Activated T-helper 1 cell treated with anti-CD3 and anti-CD28 coated beads, Interleukin-2, amount 50 U/mL, for 16 hours (primary cell): ENCODE measurements around the gene SRGAP2C.
A peak's percentile ranks its signal among the peaks of the same experiment; 100 is the strongest.
"Not testable (repeated sequence)": the region's sequence is repeated elsewhere in the genome, so short reads cannot be mapped to it uniquely, and the experiment has no call there.

Source experiments
- DNase-seq, 2 donors: peaks; one replicate each; pipeline ENCODE4 v3.0.0-alpha.2; 2020; ENCODE audit warnings: low read depth in 1 of 2, low spot score in 1 of 2

The SRGAP2C gene

DNA sequence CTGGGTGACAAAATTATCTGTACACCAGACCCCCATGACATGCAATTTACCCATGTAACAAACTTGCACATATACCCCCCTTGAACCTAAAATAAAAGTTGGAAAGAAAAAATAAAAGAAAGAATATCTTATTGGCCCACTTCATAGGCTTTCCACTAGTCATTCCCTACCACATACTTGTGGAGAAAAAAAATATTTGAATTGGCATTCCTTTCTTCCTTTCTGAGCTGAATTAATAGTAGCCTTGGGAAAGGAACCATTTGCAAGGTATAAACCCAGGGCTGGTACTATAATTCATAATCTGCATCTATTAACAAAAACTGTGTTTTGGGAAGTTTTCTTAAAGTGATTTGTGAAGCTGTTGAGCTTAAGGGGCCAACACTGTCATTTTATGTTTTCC is 140.0 kb downstream of the SRGAP2C start:
- not testable (repeated sequence) for DNase-seq

- DNase-seq = not testable (repeated sequence)
Observed at GRCh38 chr1:121332141-121332540, 147.4 kb downstream of the SRGAP2C start.

DNA sequence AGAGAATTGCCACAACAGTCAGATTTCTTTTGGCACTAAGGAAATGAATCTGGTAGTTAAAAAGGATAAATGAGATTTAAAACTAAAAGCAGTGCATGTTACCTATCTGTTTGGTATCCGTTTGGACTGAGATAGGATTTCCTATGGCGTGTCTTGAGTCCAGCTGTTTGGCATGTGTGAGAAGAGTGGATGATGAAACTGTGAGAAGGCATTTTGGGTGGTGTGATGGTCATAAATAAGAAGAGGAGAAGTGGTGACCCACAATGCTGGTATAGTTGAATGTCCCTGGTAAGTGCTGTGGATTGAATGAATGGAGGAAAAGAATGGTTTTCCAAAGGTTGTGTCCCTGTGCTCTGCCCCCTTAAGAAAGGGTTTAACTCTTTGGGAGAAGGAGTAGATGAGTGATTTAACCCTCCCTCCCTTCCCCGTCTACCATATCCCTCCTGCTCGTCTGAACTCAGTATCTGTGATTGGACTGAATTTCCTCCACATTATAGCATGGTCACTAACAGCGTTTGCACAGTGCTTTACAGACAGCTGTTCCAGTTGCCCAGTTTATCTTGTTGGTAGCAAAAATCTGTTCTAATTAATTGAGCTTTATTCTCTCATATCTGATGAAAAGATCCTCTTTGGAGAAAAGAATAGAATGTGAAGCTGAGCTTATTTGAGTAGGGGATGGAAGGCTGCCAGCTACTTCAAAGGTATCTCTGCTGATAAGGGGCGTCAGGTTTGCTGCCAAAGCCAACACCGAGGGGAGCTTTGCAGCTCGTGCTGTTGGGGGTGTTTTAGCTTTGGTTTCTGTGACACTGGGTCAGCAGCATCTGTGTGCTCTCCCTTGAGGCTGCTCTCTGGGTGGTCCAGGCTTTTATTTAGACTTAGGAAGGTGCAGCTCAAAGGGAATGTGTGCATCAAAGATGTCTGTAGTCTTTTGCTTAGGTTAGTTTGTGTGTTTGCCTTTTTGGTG is 148.1 kb downstream of the SRGAP2C start:
- DNase-seq = not testable (repeated sequence)

GRCh38 chr1:121337958-121338357 is 153.2 kb downstream of the SRGAP2C start:
- not testable (repeated sequence) for DNase-seq

- not testable (repeated sequence) for DNase-seq
Observed at GRCh38 chr1:121339611-121340010, 154.8 kb downstream of the SRGAP2C start.

DNA sequence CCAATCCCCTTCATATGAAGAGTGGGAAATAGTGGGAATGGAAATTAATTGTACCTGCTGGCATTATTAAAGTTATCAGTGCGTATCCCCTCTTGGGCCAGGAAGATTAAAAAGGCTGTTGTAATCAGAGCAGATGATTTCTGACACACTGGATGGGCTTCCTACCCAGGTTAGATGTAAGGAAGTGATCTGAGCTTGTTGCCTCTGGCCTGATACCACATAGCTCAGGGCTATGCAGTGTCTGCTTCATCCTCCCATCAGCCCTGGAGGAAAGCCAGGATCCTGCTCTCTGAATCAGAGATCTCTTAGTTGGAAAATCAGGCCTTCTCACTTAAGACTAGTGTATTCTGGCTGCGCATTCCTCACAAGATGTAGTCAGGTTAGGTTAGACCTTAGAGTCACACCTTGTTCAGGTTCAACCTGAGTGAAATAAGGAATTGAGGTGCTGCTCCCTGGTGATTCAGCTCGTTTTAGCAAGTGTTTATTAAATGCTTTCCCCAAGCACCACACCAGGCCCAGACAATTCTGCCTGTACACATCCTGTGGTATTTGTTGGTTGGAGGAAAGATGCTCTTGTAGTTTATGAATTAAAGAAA is 158.6 kb downstream of the SRGAP2C start:
- DNase-seq = not testable (repeated sequence)

GRCh38 chr1:121344355-121344754 is 159.6 kb downstream of the SRGAP2C start:
- not testable (repeated sequence) for DNase-seq

DNA sequence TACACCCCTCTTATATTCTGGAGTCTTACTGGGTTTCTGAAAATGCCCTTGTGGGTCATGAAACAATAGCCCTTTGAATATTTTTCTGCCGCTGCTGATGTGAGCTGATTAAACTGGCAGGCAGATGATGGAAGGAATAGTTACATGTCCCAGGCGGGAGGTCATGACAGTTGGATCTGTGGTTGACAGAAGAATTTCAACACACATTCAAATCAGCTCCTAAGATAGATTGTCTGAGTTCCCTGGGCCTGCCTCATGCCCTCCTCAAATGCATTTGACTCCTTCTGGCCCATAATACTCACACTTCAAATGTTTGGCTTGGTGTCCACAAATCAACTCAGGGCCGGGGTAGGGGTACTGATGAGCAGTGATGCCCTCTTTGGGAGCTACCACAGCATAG is 161.9 kb downstream of the SRGAP2C start:
- not testable (repeated sequence) for DNase-seq

- not testable (repeated sequence) for DNase-seq
Observed at GRCh38 chr1:121347476-121347875, 162.7 kb downstream of the SRGAP2C start.

GRCh38 chr1:121348115-121348514 is 163.3 kb downstream of the SRGAP2C start:
- not testable (repeated sequence) for DNase-seq

DNA sequence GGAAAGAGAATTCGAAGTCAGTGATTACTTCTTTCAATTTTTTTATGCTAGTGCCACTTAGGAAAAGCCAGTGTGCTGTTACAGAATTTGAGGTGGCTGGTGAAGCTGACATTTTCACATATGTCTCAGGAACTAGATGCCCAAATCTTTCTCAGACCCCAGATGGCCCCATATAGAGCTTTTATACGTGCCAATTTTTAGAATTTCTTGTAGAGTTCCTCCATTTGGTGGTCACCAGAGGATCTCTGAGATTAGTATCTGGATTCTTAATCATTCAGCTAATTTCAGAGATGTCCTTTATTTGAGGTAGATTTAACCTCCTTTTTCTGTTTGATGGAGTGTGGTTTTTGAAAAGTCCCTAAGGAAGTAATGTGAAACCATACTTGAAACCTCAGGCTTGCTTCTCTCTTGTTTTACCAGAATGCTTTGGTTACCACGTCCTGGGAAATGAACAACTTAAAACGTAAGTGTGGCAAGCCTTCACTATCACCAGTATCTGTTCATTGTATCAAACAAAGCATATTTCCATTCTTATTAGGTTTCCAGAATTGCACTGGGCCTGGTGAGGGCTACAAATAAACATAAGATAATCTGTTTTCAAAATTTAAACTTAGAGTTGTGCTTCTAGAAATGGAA is 164.7 kb downstream of the SRGAP2C start:
- DNase-seq = not testable (repeated sequence)

DNA sequence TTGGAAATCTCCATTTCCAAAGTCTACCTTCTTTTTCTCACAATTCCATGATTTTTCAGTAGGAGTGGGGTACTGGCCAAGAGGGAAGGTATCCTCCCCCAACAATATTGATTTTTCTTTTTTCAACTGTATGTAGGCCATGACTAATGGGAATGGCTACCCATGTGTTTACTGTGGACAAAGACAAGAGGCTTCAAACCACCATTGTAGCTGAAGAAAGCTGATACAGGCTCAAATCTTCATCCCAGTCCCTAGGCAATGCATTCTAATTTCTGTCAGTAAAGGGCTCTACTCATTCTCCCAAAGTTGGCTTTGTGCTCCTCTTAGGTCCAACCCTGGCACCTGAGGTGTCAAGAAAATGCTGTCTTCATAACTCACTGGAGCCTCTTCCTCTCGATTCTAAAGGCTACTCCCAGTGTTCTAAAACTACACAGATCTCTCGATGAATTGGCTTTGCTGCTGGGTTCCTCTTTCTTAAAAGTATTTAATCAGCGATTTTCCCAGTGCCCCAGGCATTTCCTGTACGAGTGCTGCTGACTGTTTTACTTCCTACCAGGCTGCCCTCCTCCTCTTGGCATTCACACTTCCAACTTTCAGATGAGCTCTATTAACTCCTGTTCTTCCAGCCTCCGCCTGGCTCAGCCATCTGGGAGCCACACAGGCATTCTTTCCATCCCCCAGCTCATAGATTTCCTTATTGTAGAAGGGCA is 171.1 kb downstream of the SRGAP2C start:
- DNase-seq = not testable (repeated sequence)

DNA sequence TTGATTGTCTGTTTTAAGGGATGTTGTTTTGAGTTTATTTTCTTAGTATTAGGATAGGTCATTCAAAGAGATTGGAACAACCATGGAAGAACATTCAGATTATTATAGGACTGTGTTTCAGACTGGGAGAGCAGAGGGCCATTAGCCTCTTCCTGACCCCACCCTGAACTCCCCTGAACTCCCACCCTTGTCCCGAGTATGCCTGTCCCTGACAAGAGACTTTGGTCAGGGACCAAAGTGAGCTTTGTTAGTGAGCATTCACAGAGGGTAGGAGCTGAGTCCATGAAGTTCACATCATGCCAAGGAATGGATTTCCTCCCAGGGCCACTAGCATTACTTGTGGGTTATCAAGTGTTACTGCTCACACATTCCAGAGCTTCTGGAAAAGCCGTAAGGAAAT is 172.0 kb downstream of the SRGAP2C start:
- DNase-seq = not testable (repeated sequence)

DNA sequence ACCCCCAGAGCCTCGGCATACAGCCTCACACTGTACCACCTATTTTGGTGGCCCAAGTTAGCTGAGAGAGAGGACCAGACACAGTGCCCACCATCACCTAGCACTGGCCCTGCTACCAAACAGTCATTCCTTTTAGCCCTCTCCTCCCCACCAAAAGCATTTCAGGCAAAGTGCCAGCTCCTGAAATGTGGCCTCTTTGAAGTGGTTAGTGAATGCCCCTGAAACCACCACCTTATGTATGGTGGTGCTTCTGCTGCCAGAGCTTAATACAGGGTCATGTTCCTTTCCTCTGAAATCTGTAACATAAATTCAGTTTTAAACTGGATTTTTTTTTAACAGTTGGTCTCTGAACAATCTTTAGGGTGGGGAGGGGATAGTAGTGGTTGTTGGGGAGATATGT is 175.8 kb downstream of the SRGAP2C start:
- not testable (repeated sequence) for DNase-seq

DNA sequence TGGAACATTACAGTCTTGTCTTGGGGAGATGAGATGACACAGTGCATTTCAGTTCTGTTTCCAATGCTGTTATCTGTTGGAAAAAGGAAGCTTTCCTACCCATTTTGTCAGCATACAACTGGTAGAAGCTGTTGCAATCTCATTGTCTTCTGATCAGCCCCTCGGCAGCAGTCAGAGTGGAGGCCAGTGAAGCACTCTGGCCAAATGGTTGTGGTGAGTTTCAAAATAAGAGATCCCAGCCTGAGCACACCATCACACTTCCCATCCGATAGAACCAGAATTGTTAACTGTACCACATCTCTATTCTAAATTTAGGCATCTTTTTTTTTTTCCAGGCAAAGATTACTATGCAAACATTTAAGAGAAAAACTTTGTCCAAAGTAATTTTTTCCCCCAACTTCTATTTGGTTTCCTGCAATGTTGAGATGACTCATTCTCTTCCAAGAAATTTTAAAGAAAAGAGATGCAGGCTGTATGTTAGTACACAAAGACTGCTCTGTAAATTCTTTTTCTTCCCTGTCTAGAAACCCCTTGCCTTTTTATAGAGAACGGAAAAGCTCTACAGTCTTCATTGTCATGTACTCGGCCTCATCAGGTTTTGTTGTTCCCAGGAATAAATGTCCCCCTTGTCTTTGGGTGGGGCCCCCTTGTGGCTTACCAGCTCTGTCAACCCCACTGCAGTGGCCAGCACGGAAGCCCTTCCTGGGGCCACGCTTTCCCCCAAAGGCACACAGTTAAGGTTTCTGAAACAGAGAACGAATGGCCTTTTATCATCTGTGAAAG is 176.9 kb downstream of the SRGAP2C start:
- not testable (repeated sequence) for DNase-seq

DNA sequence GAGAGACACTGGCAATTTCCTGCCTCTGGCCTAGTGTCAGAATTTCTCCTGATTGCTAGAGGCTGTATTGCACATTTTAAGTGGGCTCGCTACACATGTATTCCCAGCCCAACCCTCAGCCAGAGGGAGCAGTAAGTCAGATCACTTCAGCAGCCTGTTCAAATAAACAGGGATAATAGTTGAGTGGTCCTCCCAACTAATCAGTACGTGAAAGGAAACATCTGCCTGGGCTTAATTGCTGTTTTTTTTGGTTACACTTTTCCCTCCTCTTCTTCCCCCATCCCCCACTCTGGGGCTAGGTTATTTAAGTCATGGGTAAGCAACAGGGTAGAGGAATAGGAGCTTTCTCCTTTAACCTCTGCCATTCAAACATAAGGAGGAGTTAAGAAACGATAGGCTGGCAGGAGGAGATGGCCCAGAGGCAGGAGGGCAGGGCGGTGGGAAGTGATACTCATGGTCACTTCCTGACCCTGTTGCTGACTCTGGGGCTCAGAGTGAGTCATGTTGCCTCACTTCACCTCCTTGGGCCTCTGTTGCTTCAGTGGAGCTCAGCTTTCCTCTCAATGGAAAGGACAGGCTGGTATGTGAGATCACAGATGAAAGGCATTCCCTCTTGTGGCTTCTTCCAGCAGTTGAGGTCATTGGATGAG is 177.6 kb downstream of the SRGAP2C start:
- not testable (repeated sequence) for DNase-seq

DNA sequence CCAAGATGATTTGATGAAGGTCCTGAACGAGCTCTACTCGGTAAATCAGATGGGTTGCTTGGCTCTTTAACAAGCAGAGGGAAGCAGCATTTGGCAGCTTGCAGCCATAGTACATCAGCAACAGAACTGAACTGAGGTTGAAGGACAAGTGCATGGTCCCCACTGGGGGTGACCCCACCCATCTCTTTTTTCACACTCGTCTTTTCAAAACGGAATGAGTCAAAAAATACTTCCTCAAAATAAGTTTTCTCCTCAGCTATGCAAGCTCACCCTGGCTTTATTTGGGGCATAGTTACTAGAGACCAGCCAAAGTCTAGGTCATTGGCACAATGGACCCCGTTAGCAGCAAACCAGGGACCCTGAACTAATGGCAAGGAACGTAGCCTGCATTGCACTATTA is 180.5 kb downstream of the SRGAP2C start:
- DNase-seq = not testable (repeated sequence)

- DNase-seq = peak; percentile 5 to 25
Observed at GRCh38 chr1:121365723-121366122, 180.9 kb downstream of the SRGAP2C start.

- not testable (repeated sequence) for DNase-seq
Observed at GRCh38 chr1:121366171-121366570, 181.4 kb downstream of the SRGAP2C start.

DNA sequence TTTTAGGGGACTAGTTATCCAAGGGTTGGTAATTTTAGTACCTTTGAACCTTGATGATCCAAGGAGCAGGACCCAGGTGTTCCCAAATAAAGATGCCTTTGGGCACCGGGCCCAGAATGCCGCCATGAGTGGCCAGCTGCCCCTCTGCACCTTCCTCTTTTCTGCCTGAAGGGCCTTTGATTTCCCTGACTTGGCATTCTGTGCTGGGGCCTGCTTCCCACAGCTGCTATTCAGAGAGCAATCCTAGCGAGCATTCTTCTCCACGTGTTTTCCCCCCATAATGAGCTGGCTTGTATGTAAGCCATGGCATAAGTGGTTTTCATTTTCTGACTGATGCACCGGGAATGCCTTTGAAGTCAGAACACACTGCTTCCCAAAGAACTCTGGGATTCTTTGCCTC is 184.1 kb downstream of the SRGAP2C start:
- DNase-seq = not testable (repeated sequence)
